Spinal cord (tissue), 10 donors: Measurements from ENCODE around the gene CMYA5. TPM values are rescaled to one million over a fixed set of nuclear protein-coding genes. Genes with fewer than 3 reads are reported as not detected.

Experiments used
- DNase-seq, 6 donors: peaks; one replicate each; pipeline versions ENCODE4 v3.0.0 to v3.0.0-alpha.2; 2013 to 2015; ENCODE audit warnings: low spot score in 6 of 6, low read depth in 4 of 6
- H3K27ac ChIP-seq: one replicate; pipeline ENCODE4 v1.5.1; 2013; ENCODE audit warnings: low read depth, low read length, control low read depth
- H3K27me3 ChIP-seq: one replicate; pipeline ENCODE4 v1.6.1; 2013; ENCODE audit warnings: low read length; ENCODE audit not compliant: control insufficient read depth, insufficient read depth
- H3K36me3 ChIP-seq: one replicate; pipeline ENCODE4 v1.6.1; 2013; ENCODE audit warnings: low read length; ENCODE audit not compliant: control insufficient read depth, insufficient read depth
- H3K4me1 ChIP-seq: one replicate; pipeline ENCODE4 v1.6.1; 2013; ENCODE audit warnings: low read length; ENCODE audit not compliant: control insufficient read depth, insufficient read depth
- H3K4me3 ChIP-seq: one replicate; pipeline ENCODE4 v1.5.1; 2013; ENCODE audit warnings: low read depth, low read length, control low read depth
- H3K9me3 ChIP-seq: one replicate; pipeline ENCODE4 v1.6.1; 2013; ENCODE audit warnings: low read length; ENCODE audit not compliant: control insufficient read depth, insufficient read depth
- WGBS: methylation state at CpG from one replicate; pipeline ENCODE4 v1.1.5; 2013; ENCODE audit warnings: missing lambda C conversion rate; ENCODE audit not compliant: insufficient coverage; 5-methylcytosine and 5-hydroxymethylcytosine counted together
- polyA plus RNA-seq, 2 donors: library from polyadenylated mRNA; unstranded; fragments of 120-200 nt; gene quantifications; one replicate each; pipeline ENCODE4 v1.2.1, GENCODE V29; 2013; ENCODE audit not compliant: insufficient read length in 2 of 2
- total RNA-seq, 2 donors: library from RNA; depleted of rRNA in 1 of 2; stranded (reverse); fragments of 120-200 nt in 1 of 2; fragments of >200 nt in 1 of 2; gene quantifications; one replicate each; pipeline versions ENCODE4 v1.2.3 to v1.2.4, GENCODE V29; 2013 to 2014
- donor health status: healthy.

The CMYA5 gene
- total and polyA plus RNA-seq, 4 donors = 4.0 to 9.2 (median 4.6) TPM

DNA sequence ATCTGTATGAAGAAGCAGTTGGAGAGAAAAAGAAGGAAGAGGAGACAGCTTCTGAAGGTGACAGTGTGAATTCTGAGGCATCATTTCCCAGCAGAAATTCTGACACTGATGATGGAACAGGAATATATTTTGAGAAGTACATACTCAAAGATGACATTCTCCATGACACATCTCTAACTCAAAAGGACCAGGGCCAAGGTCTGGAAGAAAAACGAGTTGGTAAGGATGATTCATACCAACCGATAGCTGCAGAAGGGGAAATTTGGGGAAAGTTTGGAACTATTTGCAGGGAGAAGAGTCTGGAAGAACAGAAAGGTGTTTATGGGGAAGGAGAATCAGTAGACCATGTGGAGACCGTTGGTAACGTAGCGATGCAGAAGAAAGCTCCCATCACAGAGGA is 48.7 kb downstream of the CMYA5 start:
- H3K36me3 ChIP-seq = no peaks in the 10 kb centered on the region
- no peak overlapping the region for H3K4me3 ChIP-seq
- no peaks in the 10 kb centered on the region for H3K4me1 ChIP-seq
- H3K27me3 ChIP-seq = no peaks in the 10 kb centered on the region
- DNase-seq = no peak
- no peaks in the 10 kb centered on the region for H3K9me3 ChIP-seq
- WGBS = 97% methylated on average over 5 of the region's 5 CpGs
- no peak overlapping the region for H3K27ac ChIP-seq

- H3K4me3 ChIP-seq = no peak overlapping the region
- no peaks in the 10 kb centered on the region for H3K4me1 ChIP-seq
- no peak overlapping the region for H3K27ac ChIP-seq
- H3K9me3 ChIP-seq = no peaks in the 10 kb centered on the region
- H3K36me3 ChIP-seq = no peaks in the 10 kb centered on the region
- WGBS = 96% methylated on average over 3 of the region's 3 CpGs
- DNase-seq = no peak
- no peaks in the 10 kb centered on the region for H3K27me3 ChIP-seq
Observed at GRCh38 chr5:79742549-79743136, 53.0 kb downstream of the CMYA5 start.

GRCh38 chr5:79743846-79744605 is 54.4 kb downstream of the CMYA5 start:
- no peak for DNase-seq
- no peaks in the 10 kb centered on the region for H3K27me3 ChIP-seq
- H3K27ac ChIP-seq = no peak overlapping the region
- H3K9me3 ChIP-seq = no peaks in the 10 kb centered on the region
- no peak overlapping the region for H3K4me3 ChIP-seq
- H3K4me1 ChIP-seq = no peaks in the 10 kb centered on the region
- 69% methylated on average over 2 of the region's 7 CpGs for WGBS
- no peaks in the 10 kb centered on the region for H3K36me3 ChIP-seq

DNA sequence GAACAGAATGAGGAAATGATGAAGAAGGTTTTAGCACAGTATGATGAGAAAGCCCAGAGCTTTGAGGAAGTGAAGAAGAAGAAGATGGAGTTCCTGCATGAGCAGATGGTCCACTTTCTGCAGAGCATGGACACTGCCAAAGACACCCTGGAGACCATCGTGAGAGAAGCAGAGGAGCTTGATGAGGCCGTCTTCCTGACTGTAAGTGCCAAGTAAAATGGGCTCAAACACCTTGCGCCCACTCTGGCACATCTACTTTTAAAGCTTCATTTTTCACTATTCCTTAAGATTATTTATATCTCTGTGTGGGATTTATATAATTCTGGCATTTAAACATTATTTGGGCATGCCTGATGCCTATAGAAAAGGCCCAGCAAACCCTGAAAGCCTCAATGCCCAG is 55.6 kb downstream of the CMYA5 start:
- no peaks in the 10 kb centered on the region for H3K4me1 ChIP-seq
- H3K36me3 ChIP-seq = no peaks in the 10 kb centered on the region
- H3K4me3 ChIP-seq = no peak overlapping the region
- DNase-seq = no peak
- H3K9me3 ChIP-seq = no peaks in the 10 kb centered on the region
- no peak overlapping the region for H3K27ac ChIP-seq
- 80% methylated on average over 1 of the region's 3 CpGs for WGBS
- no peaks in the 10 kb centered on the region for H3K27me3 ChIP-seq

DNA sequence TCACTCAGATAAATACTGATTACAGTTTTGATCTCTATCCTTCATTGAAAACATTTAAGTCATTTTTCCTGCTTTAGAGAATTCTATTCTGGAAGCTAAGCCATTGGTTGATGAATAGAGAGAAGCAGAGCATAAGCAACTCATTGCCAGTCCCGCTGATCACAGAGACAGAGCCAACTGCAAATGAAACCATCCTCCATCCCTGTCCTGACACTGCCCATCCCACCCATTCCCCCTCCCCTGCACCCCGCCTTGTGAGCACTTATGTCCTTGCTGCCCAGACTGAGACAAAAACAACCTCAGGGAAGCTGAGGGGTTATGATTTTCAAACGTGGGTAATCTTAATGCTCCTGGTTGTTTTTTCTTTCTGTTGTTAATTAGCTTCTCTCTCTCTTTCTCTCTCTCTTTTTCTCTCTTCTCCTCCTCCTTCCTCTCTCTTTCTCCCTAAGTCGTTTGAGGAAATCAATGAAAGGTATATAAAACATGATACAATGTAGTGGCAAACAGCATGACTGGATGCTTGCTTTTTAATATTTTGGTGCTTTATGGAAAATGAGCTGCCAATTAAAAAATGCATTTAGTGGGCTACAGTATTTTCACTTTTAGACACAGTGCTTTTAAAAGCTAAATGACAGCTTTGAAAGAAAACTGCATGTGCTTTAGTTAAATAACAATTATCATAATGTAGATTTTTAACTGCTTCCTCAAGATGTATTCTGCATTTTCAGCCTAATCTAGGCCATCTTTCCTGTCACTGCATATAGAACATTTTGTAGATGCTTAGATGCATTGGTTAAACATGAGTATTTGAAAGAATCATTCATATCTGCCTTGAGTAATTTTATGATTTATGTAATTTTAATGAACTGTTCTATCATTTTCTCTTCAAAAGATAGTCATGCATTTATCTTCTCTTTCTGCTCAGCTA is 57.3 kb downstream of the CMYA5 start:
- Histone ChIP-seq H3K27ac (no peak overlapping the region), H3K27me3 (no peaks in the 10 kb centered on the region), H3K36me3 (no peaks in the 10 kb centered on the region), H3K4me3 (no peak overlapping the region), H3K4me1 (no peaks in the 10 kb centered on the region), H3K9me3 (no peaks in the 10 kb centered on the region)
- DNase-seq = peak in 2 of 6 donors; percentile 41 to 49
- WGBS = no CpG with 5 or more reads among the region's 4 CpGs

- Histone ChIP-seq H3K27ac (no peak overlapping the region), H3K4me1 (no peaks in the 10 kb centered on the region), H3K4me3 (no peak overlapping the region), H3K36me3 (no peaks in the 10 kb centered on the region), H3K27me3 (no peaks in the 10 kb centered on the region), H3K9me3 (no peaks in the 10 kb centered on the region)
- WGBS = 45% methylated on average over 5 of the region's 8 CpGs
- DNase-seq = peak in 1 of 6 donors; percentile 18
Observed at GRCh38 chr5:79750611-79751510, 61.2 kb downstream of the CMYA5 start.

- Histone ChIP-seq H3K4me1 (no peaks in the 10 kb centered on the region), H3K27ac (no peak overlapping the region), H3K4me3 (no peak overlapping the region), H3K36me3 (no peaks in the 10 kb centered on the region), H3K27me3 (no peaks in the 10 kb centered on the region), H3K9me3 (no peaks in the 10 kb centered on the region)
- peak in 1 of 6 donors; percentile 26 for DNase-seq
- WGBS = 83% methylated on average over 1 of the region's 1 CpG
Observed at GRCh38 chr5:79753092-79753491, 63.5 kb downstream of the CMYA5 start.

DNA sequence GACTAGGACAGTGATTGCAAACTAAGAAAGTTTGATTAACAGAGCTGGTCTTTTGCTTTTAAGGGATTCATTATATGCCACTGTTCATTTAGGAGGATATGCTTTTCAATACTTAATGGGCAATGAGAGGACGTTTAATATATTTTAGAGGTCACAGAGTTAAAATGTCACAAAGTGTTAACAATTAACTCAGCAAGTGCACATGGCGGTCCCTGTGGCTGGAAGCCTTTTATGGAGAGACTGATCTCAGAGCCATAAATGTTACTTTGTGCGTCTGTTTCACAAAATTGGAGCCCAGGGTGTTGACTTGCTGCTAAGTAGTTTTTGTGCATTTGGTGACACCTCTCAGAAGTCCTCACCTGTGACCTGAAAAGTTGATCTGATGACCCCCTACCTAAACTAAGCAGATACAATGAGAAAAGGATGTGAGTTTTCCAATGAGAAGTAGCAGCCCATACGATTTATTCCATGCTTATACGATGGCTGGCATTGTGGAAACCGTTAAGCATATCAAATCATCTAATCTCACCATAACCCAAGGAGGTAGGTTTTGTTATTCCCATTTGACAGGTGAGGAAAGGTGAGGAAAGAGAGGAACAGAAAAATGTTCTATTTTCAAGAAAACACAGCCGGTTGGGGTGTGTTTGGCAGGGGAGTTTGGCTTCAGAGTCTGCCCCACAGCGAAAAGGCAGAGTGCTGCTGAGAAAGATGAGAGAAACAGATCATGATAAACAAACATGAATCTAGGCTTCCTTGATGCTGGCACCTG is 64.4 kb downstream of the CMYA5 start:
- WGBS = 67% methylated on average over 2 of the region's 8 CpGs

More for the DNA sequence above, 64.4 kb downstream of the CMYA5 start:
- Histone ChIP-seq H3K4me1 (no peaks in the 10 kb centered on the region), H3K4me3 (no peak overlapping the region), H3K36me3 (no peaks in the 10 kb centered on the region), H3K27ac (no peak overlapping the region), H3K27me3 (no peaks in the 10 kb centered on the region), H3K9me3 (no peaks in the 10 kb centered on the region)
- no peak for DNase-seq
